K562 (cell line): ENCODE data around the gene FZD4. TPM values are rescaled to one million over a fixed set of nuclear protein-coding genes. Genes with fewer than 3 reads are reported as not detected.

ENCODE experiments used
- CEBPB ChIP-seq: fragments of 450-650 bp; IDR thresholded peaks from 2 replicates; pipeline ENCODE4 v1.6.1; 2016; ENCODE audit warnings: missing genetic modification characterization, missing compliant biosample characterization
- CEBPG ChIP-seq, 3 experiments: fragments of 200-800 bp in 1 of 3; sonication (Bioruptor generic) in 1 of 3; sonication (generic) in 1 of 3; formaldehyde crosslinking in 1 of 3; IDR thresholded peaks in 2 of 3; conservative IDR thresholded peaks in 1 of 3; 2 replicates each; pipeline versions ENCODE4 v1.6.1 to v1.8.0; 2016 to 2022; ENCODE audit warnings: missing compliant biosample characterization in 2 of 3, missing genetic modification characterization in 2 of 3, mild to moderate bottlenecking in 1 of 3, missing genetic modification reagents in 1 of 3
- ESRRA ChIP-seq: fragments of 450-650 bp; IDR thresholded peaks from 2 replicates; pipeline ENCODE4 v1.6.1; 2014; ENCODE audit warnings: low read depth, mild to moderate bottlenecking, moderate library complexity, borderline replicate concordance
- MCM7 ChIP-seq, 2 experiments: fragments of 450-650 bp; IDR thresholded peaks; 2 replicates each; pipeline ENCODE4 v1.6.1; 2016 to 2018
- NFE2 ChIP-seq: IDR thresholded peaks from 2 replicates; pipeline ENCODE4 v1.6.1; 2014; ENCODE audit warnings: antibody characterized with exemption, low read depth
- NR2C1 ChIP-seq, 2 experiments: fragments of 450-650 bp; IDR thresholded peaks; 2 replicates each; pipeline ENCODE4 v1.6.1; 2017; ENCODE audit warnings: mild to moderate bottlenecking in 2 of 2, antibody characterized with exemption in 1 of 2, inconsistent platforms in 1 of 2, missing compliant biosample characterization in 1 of 2, missing genetic modification characterization in 1 of 2
- TEAD4 ChIP-seq, 2 experiments: sonication (generic) in 1 of 2; formaldehyde crosslinking in 1 of 2; IDR thresholded peaks; 2 replicates each; pipeline versions ENCODE4 v1.6.1 to v1.8.0; 2012 to 2022; ENCODE audit warnings: borderline replicate concordance in 1 of 2, inconsistent platforms in 1 of 2, low read length in 1 of 2, mild to moderate bottlenecking in 1 of 2, missing genetic modification reagents in 1 of 2
- ZNF140 ChIP-seq: fragments of 250-450 bp; sonication (Bioruptor Pico); IDR thresholded peaks from 2 replicates; pipeline ENCODE4 v1.8.0; 2021; ENCODE audit warnings: moderate library complexity, mild to moderate bottlenecking, inconsistent platforms
- polyA plus RNA-seq, 8 experiments: library from polyadenylated mRNA; depleted of rRNA in 4 of 8; stranded (reverse) in 5 of 8; unstranded in 3 of 8; fragments of >200 nt; fragmentation: Nextera tagmentation in 2 of 8; fragmentation: Illumina TruSeq in 1 of 8; extraction: Ambion mirVana in 2 of 8; extraction: Trizol in 1 of 8; gene quantifications; 2 replicates each; pipeline versions ENCODE4 v1.2.1 to v1.2.3, GENCODE V29; 2011 to 2014; ENCODE audit warnings: inconsistent platforms in 1 of 8, missing spikeins in 1 of 8
- total RNA-seq, 7 experiments: library from RNA; depleted of rRNA in 6 of 7; stranded (reverse); fragments of >200 nt in 6 of 7; fragmentation: Illumina TruSeq in 2 of 7; extraction: Trizol in 2 of 7; gene quantifications; 2 replicates each; pipeline versions ENCODE4 v1.2.1 to v1.2.3, GENCODE V29; 2011 to 2021; ENCODE audit warnings: low replicate concordance in 1 of 7
- TF ChIP-seq, protein P1 (sequence below): fragments of 450-650 bp; IDR thresholded peaks from 2 replicates; pipeline ENCODE4 v1.6.1; 2017; ENCODE audit warnings: mild to moderate bottlenecking, moderate library complexity
- TF ChIP-seq, protein P2 (sequence below): sonication (generic); formaldehyde crosslinking; IDR thresholded peaks from 2 replicates; pipeline ENCODE4 v1.8.0; 2022; ENCODE audit warnings: missing genetic modification reagents, mild to moderate bottlenecking, borderline replicate concordance

Gene FZD4
- total and polyA plus RNA-seq, 9 of the 15 experiments (the other 6 are each of a cell fraction or from before 2014, with no cell fraction given): 1.2 to 7.9 (median 5.8) TPM

DNA sequence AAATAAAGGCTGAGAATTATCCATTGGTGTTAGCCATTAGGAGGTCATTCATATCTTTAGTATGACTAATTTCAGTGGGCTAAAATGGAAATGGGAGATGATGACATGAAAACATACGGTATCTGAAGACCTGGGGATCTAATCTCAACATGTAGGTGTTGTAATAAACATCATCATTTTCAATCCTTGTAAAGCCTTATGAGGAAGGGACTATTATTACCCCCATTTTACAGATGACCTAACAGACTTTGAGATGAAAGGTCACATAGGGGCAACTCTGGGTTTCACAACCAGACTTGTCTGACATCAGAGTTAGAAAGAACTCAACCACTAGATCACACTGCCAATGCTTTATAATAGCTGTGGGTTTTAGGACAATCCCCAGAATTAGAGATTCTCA is 47.7 kb upstream of the FZD4 start (continued):
- TF ChIP-seq NR2C1 (IDR thresholded peaks at IDR 0.05): no peak
- peak; percentile 57; the same call in 1 of the 2 replicates for TF ChIP-seq NR2C1 (tag; IDR thresholded peaks at IDR 0.05)
- TF ChIP-seq, protein P1, sequence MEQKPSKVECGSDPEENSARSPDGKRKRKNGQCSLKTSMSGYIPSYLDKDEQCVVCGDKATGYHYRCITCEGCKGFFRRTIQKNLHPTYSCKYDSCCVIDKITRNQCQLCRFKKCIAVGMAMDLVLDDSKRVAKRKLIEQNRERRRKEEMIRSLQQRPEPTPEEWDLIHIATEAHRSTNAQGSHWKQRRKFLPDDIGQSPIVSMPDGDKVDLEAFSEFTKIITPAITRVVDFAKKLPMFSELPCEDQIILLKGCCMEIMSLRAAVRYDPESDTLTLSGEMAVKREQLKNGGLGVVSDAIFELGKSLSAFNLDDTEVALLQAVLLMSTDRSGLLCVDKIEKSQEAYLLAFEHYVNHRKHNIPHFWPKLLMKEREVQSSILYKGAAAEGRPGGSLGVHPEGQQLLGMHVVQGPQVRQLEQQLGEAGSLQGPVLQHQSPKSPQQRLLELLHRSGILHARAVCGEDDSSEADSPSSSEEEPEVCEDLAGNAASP: peak; percentile 53; the same call in 1 of the 2 replicates
- no peak for TF ChIP-seq ZNF140
- TF ChIP-seq TEAD4 (IDR thresholded peaks at IDR 0.05; ENCODE audit: low read length): no peak
- TF ChIP-seq TEAD4 (CRISPR knock-in tag; IDR thresholded peaks at IDR 0.05; ENCODE audit: borderline replicate concordance): no peak
- no peak for TF ChIP-seq NFE2
- TF ChIP-seq, protein P2, sequence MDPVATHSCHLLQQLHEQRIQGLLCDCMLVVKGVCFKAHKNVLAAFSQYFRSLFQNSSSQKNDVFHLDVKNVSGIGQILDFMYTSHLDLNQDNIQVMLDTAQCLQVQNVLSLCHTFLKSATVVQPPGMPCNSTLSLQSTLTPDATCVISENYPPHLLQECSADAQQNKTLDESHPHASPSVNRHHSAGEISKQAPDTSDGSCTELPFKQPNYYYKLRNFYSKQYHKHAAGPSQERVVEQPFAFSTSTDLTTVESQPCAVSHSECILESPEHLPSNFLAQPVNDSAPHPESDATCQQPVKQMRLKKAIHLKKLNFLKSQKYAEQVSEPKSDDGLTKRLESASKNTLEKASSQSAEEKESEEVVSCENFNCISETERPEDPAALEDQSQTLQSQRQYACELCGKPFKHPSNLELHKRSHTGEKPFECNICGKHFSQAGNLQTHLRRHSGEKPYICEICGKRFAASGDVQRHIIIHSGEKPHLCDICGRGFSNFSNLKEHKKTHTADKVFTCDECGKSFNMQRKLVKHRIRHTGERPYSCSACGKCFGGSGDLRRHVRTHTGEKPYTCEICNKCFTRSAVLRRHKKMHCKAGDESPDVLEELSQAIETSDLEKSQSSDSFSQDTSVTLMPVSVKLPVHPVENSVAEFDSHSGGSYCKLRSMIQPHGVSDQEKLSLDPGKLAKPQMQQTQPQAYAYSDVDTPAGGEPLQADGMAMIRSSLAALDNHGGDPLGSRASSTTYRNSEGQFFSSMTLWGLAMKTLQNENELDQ: no peak
- peak; percentile 68; the same call in 1 of the 2 replicates for TF ChIP-seq CEBPB (tag)
- peak; percentile 56; the same call in 1 of the 2 replicates for TF ChIP-seq ESRRA
- no peak for TF ChIP-seq CEBPG (CRISPR knock-in tag; IDR thresholded peaks at IDR 0.05)
- peak in 1 of 2 experiments; percentile 23; a peak in 1 of 4 replicates for TF ChIP-seq CEBPG (tag; conservative IDR thresholded peaks at IDR 0.05 in 1 of 2, IDR thresholded peaks at IDR 0.05 in 1 of 2)
- no peak for TF ChIP-seq MCM7 (IDR thresholded peaks at IDR 0.05)
- TF ChIP-seq, all 486 proteins: peak for 10
